GM10847 (cell line): ENCODE measurements around the gene PXDN.

Source experiments
- POLR2A ChIP-seq: IDR thresholded peaks from 2 replicates; pipeline ENCODE4 v1.6.1; 2011; ENCODE audit not compliant: insufficient read length; ENCODE audit errors: extremely low read depth

The PXDN gene

DNA sequence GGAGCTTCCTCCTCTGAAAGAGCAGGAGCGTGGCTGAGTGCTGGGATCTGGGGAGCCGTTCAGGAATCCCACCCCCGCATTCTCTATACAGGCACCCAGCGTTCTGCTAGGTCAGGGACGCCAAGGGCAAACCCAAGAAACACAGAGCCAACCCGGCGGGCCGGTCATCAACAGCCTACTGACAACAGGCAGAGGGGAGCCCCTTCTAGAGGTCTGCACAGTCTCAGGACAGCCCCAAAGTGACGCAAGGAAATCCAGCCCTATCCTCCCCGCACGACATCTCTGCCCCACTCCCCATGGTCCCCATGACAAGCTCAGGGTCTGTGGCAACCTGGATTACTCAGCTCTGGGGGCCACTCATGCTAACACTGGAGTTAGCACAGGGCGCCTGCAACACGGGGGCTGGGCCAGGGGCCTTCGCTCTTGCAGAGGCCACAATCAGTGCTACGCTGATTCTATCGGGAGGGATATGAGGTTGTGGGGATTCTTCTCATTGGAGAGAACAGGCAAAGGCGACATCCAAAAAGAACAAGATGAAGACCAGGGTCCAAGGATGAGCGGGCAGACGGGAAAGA, 81.6 kb downstream of the PXDN start:
- TF ChIP-seq POLR2A, result no peak

DNA sequence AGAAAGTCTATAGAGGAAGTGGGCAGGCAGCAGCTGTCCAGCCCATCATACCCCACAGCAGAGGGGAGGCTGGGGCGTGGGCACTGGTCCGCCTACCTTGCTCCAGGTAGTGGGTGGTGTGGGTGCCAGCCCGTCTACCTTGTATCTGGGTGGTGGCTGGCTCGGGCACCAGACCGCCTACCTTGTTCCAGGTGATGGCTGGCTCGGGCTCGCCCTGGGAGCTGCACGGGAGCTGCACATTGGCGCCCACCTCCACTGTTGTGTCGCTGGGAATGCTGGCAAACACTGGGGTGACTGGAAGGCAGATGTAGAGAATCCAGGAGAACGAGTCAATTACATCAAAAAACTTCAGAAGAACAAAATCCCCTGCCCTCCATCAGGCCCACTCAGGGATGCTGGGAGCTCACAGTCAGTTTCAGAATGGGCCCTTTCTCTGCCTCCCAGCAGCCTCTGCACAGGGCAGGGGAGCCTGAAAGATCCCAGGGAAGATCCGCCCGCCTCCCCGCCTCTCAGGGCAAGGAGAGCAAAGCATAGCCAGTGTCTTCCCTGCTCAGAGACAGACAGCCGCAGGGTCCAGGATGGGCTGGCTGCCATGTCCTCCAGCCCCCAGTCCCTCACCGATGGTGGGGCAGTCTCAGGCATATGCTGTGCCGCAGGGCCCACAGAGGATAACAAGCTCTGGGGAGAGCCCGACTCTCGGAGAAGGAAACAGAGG, 82.3 kb downstream of the PXDN start:
- no peak for TF ChIP-seq POLR2A

DNA sequence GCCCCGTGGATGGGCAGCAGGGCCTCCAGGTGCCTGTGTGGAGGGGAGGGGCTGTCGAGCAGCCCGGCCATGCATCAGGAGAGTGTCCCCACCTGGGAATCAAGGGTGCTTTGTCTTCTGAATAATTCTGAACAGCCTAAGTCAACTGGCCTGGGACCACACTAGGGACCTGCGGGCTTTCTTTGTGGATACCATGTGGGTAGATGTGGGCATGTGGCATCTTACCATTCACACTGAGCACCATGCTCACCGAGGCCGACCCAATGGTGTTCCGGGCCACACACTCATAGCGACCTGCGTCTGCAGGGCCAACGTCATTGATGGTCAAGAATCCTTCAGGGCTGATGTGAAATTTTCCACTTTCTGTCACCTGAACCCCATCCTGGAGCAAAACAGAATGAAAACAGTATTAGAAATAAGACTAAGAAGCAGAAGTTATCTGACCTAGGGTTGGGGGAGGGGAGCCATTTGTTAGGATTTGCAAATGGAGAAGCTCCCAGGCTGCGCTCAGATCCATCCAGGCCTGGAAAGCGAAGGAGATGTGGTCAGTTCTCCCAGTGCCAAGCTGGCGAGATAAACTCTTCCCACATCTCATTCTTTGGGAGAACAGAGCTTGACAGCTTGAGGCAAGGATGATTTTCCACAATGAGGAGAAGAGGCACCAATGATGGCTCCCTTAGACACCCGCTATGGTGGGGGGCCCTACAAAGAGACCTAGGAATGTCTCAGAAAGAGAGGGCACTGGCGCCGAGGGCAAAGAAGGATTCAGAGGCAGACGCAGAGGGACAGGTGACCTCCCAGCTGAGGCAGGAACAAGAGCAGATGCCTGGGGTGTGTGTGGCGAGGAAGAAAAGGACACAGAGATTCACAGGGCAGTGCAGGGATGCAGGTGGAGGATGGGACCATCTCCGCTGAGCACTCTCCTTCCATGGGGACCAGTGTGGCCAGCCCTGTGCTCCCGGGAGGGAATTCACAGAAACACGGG, 83.4 kb downstream of the PXDN start:
- no peak for TF ChIP-seq POLR2A

DNA sequence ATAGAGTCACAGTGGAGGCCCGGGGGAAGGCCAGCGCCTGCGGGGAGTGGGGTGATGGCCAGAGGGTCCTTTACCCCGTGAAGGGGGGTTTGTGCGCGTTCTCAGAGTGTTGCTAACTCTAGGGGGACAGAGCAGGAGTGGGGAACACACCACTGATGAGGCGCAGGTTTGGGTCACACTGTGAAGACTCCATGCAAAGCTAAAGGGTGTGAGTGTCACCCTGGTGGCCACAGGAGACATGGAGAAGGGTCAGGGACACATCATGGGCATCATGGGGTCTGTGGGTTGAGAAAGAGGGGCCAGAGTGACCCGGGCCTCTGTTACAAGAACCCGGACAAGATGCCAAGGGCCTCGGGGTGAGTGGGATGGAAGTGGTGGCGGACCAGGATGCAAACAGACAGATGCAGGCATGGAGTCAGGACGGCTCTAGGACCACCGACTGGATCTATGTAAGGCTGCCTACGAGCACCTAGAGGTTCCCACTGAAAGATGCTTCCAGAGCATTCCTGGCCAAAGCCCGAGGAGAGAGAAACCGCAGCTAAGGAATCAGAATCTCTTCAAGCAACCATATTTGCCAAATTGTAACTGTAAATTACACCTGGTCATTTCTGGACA, 84.3 kb downstream of the PXDN start:
- no peak for TF ChIP-seq POLR2A

DNA sequence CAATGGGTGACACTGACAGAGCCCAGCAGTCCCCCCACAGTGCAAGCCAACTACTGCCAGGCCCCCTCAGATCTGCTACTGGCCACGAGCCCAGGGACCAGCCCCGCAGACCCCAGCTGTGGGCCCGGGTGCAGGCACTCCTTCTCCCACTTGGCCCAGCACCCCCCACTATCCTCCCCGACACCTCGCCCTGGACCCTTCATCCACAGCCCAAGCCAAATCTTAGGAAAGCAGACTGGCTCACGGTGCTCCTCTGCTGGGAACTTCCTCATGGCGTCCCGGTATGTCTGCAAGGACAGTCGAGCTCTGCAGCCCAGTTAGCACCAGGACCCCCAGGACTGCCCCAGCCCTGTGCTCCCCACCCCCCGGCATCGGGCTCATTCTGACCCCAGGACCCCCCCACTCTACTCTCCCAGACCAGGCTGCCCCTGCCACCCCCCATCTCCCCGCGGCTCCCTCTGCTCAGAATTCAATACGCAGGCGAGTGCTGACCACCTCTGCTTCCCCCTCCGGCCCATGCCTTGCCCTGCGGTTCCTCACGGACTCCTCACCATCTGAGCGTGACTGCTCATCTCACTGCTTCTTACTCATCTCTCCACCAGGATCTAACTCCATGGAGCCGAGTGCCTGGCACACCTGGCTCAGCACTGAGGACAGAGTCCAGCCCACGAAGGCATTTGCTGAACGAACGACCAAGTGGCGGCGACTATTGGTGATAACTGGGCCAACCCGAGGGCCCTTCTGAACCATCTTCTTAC, 85.7 kb downstream of the PXDN start:
- TF ChIP-seq POLR2A, result no peak

DNA sequence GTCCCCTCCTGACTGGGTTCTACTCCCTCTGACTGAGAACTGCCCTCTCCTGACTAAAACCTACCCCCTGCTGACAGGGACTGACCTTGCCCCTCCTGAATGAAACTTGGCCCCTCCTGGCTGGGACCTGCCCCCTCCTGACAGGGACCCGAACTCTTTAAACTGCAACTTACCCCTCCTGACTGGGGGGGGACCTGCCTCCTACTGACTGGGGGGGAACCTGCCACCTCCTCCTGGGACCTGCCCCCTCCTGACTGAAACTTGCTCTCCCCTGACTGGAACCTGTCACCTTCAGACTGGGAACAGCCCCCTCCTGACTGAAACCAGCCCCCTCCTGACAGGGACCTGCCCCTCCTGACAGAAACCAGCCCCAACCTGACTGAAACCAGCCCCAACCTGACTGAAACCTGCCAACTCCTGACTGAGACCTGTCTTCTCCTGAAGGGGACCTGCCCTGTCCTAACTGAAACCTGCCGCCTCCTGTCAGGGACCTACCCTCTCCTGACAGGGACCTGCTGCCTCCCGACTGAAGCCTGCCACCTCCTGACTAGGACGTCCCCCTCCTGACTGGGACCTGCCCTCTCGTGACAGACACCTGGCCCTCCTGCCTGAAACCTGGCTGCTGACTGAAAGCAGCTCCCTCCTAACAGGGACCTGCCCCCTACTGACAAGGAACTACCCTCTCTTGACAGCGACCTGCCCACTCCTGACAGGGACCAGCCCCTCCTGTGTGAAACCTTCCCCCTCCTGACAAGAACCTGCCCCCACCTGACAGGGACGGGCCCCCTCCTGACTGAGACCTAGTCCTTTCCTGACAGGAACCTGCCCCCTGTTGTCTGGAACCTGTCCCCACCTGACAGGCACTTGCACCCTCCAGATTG, 87.1 kb downstream of the PXDN start:
- no peak for TF ChIP-seq POLR2A

DNA sequence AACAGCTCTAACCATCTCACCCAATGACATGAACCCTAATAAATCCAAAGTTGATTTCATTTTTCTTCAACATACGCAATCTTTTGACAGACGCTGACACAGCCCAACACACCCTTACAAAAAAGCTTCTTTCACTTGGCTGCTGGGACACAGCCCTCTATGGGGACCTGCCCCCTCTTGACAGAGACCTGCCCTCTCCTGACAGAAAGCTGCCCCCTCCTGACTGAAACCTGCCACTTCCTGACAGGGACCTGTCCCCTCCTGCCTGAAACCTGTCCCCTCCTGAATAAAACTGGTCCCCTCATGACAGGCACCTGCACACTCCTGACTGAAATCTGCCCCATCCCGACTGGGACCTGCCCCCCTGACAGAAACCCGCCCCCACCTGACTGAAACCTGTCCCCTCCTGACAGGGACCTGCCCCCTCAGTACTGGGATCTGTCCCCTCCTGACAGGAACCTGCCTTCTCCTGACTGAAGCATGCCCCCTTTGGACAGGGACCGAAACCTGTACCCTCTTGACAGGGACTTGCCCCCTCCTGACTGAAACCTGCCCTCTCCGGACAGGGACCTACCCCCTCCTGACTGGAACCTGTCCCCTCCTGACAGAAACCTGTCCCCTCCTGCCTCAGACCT, 87.9 kb downstream of the PXDN start:
- no peak for TF ChIP-seq POLR2A

DNA sequence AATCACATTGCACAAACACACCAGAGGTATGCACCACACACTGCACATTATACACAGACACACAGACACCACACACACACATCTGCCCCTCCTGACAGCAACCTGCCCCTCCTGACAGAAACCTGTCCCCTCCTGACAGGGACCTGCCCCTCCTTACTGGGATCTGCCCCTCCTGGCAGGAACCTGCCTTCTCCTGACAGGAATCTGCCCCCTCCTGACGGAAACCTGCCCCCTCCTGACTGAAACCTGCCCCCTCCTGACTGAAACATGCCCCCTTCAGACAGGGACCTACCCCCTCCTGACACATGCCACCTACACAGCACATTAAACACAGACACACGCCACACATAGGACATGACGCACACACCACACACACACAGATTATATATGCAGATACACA, 88.9 kb downstream of the PXDN start:
- no peak for TF ChIP-seq POLR2A

DNA sequence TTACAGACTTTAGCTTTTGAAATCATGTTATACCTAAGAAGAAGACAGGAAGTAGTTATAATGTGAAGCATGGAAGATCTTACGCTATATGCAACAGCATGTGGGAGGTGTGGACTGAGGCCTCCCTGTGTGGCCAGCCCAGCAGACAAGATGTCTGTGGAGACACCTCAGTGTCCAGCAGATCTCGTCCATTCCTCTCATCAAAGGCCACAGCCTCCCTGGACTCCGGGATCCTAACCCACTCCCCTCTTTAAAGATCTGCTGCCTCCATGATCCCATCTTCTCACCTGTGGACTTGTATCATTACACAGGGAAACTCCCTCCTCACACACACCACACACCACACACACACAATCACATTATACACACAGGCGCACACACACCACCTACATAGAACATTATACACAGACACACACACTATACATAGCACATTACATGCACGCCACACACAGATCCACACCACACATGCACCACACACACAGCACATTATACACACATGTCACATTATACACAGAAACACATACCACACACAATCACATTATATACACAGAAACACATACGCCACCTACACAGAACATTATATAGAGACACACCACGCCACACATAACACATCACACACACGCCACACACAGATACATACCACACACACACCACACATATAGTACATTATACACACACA, 89.5 kb downstream of the PXDN start:
- TF ChIP-seq POLR2A, result no peak

DNA sequence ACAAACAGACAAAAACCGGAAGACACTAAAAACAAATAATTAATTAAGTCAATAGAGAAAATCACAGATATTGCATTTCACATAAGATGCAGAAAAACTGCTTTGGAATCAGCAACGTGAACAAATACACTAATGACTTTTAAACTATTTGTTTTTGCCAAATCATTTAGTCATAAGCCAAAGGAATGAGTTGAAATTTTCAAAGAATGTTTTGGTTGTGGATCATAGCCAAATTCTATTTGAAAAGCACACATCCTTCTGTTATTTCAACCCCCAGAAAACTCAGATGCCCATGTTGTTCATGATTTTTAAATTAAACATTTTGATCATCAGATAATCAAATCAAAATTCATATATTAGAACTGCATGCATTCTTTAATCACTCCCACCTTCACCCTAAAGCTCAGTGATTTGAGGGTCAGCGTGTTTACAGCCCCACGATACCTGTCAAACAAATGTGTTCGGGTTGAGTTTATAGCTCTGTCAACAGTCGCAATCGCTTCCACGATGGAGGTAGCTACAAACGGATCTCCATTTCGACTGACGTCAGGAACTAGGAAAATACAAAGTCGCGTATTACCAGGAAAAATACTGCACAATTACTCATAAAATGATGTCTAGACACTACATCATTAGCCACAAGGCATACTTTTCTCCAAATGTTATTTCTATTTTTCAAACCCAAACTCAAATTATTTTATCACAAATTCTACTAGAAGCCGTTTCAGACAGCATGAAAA, 90.2 kb downstream of the PXDN start:
- TF ChIP-seq POLR2A, result no peak

DNA sequence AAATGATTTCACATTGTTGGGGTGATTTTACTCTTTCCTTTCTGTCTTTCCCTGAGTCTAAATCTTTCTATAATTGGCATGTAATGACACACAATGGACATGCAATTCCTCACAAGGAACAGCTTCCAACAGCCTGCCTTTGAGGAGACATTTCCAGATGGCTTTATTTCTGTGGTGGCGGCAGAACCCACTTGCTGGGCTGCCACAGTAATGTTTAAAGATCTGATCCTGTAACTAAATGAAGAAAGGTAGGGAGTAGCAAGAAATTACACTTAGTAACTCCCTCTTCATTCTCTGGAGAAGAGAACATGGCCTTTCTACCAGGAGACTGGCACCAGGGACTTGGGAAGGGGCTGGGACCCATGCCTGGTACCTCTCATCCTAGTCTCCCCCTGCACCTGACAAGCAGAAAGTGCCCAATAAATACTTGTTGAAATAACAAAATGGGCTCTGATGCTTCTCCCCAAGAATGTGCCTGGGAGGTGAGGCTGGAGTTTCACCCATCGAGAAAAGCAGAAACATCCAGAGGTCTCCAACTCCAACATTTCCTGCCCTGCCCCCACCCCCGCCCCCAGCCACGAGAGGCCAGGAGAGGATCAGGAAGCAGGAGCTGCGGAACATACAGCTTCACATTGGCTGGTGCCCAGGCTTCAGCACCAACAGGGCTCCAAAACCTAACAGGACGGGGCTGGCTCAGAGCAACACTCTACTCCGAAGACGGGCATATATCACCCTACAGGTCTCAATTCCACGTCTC, 92.1 kb downstream of the PXDN start:
- no peak for TF ChIP-seq POLR2A
